Vagina (tissue), 2 donors: ENCODE results near the gene SMIM35.

ENCODE experiments used
- POLR2A ChIP-seq, 2 donors: fragments of 450-650 bp; IDR thresholded peaks; one replicate each; pipeline ENCODE4 v1.6.1; 2017; ENCODE audit warnings: antibody characterized with exemption in 2 of 2, mild to moderate bottlenecking in 2 of 2, moderate library complexity in 2 of 2
- POLR2AphosphoS5 ChIP-seq, 2 donors: sonication (generic); formaldehyde crosslinking; IDR thresholded peaks; one replicate each; pipeline ENCODE4 v1.9.0; 2017; ENCODE audit warnings: antibody characterized with exemption in 2 of 2, mild to moderate bottlenecking in 2 of 2, low read depth in 1 of 2; ENCODE audit not compliant: insufficient read depth in 1 of 2
- TF ChIP-seq, protein P1 (sequence below), 3 experiments: fragments of 450-650 bp in 2 of 3; fragments of 200-600 bp in 1 of 3; sonication (generic) in 1 of 3; IDR thresholded peaks; one replicate each; pipeline ENCODE4 v1.5.1; 2017 to 2019; ENCODE audit warnings: antibody characterized with exemption in 3 of 3, mild to moderate bottlenecking in 2 of 3, moderate library complexity in 2 of 3

DNA sequence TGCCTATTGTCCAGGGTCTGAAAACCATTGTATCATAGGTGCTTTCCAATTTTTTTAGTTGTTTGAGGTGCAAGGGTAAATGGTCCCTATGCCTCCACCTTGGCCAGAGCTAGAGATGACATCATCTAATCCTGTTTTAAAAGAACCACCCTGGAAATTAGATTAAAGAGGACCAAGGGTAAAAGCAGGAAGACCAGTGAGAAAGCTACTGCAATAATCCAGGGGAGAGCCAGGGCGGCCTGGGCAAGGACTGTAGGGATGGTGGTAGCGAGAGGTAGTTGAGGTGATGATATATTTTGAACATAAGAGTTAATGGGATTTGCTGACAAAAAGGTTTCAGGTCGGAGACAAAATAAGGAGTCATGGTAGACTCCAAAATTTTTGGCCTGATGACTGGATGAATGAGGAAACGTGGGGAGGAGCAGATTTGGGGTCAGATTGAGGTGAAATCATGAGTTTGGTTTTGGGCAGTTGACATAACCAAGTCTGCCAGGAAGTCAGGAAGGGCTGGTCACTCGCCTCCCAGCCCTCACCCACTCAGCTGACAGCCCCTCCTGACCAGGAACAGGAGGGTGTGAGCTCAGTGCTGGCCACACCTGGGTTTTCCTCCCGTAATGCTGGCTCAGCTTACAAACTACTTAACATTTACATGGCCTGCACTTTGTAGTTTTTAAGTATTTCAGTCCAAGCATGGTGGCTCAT is 42.9 kb upstream of the SMIM35 start:
- TF ChIP-seq, protein P1, sequence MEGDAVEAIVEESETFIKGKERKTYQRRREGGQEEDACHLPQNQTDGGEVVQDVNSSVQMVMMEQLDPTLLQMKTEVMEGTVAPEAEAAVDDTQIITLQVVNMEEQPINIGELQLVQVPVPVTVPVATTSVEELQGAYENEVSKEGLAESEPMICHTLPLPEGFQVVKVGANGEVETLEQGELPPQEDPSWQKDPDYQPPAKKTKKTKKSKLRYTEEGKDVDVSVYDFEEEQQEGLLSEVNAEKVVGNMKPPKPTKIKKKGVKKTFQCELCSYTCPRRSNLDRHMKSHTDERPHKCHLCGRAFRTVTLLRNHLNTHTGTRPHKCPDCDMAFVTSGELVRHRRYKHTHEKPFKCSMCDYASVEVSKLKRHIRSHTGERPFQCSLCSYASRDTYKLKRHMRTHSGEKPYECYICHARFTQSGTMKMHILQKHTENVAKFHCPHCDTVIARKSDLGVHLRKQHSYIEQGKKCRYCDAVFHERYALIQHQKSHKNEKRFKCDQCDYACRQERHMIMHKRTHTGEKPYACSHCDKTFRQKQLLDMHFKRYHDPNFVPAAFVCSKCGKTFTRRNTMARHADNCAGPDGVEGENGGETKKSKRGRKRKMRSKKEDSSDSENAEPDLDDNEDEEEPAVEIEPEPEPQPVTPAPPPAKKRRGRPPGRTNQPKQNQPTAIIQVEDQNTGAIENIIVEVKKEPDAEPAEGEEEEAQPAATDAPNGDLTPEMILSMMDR (IDR thresholded peaks at IDR 0.05), result no peak
- TF ChIP-seq POLR2AphosphoS5 (IDR thresholded peaks at IDR 0.05; ENCODE audit: insufficient read depth in 1 of 2, low read depth in 1 of 2) (no peak), POLR2A (IDR thresholded peaks at IDR 0.05) (no peak)
